ENCODE data around the gene JAM2. TPM values are rescaled to one million over a fixed set of nuclear protein-coding genes. Genes with fewer than 3 reads are reported as not detected.

JAM2 gene
- total RNA-seq, 1 donor from 2014 or later = 6.6 TPM

GRCh38 chr21:25660233-25660632 lies 21.2 kb downstream of the JAM2 start:
- Mint-ChIP-seq H3K9me3 (ENCODE audit: low read depth) (no peaks in the 10 kb centered on the region), H3K27ac (ENCODE audit: unreplicated experiment) (no peak overlapping the region), H3K4me3 (ENCODE audit: unreplicated experiment) (no peak overlapping the region), H3K27me3 (ENCODE audit: low read depth) (no peaks in the 10 kb centered on the region), H3K4me1 (ENCODE audit: low read depth) (no peaks in the 10 kb centered on the region), H3K36me3 (ENCODE audit: low read depth) (no peaks in the 10 kb centered on the region)
- DNase-seq (ENCODE audit: low spot score) = no peak
- no peak for TF ChIP-seq CTCF (IDR thresholded peaks at IDR 0.05)

- Mint-ChIP-seq H3K36me3 (ENCODE audit: low read depth) (no peaks in the 10 kb centered on the region), H3K4me3 (ENCODE audit: unreplicated experiment) (no peak overlapping the region), H3K27ac (ENCODE audit: unreplicated experiment) (no peak overlapping the region), H3K4me1 (ENCODE audit: low read depth) (no peaks in the 10 kb centered on the region), H3K9me3 (ENCODE audit: low read depth) (no peaks in the 10 kb centered on the region), H3K27me3 (ENCODE audit: low read depth) (peaks cover 9% of the 10 kb centered on the region)
- TF ChIP-seq CTCF (IDR thresholded peaks at IDR 0.05) = no peak
- DNase-seq (ENCODE audit: low spot score) = no peak
Observed at GRCh38 chr21:25664491-25664931, 25.5 kb downstream of the JAM2 start.

- Mint-ChIP-seq H3K9me3 (ENCODE audit: low read depth) (no peaks in the 10 kb centered on the region), H3K36me3 (ENCODE audit: low read depth) (no peaks in the 10 kb centered on the region), H3K4me1 (ENCODE audit: low read depth) (peaks cover 4% of the 10 kb centered on the region), H3K27ac (ENCODE audit: unreplicated experiment) (no peak overlapping the region), H3K4me3 (ENCODE audit: unreplicated experiment) (no peak overlapping the region), H3K27me3 (ENCODE audit: low read depth) (peaks cover 9% of the 10 kb centered on the region)
- no peak for DNase-seq (ENCODE audit: low spot score)
- no peak for TF ChIP-seq CTCF (IDR thresholded peaks at IDR 0.05)
Observed at GRCh38 chr21:25670726-25671125, 31.7 kb downstream of the JAM2 start.

GRCh38 chr21:25676451-25676850 lies 37.4 kb downstream of the JAM2 start:
- Mint-ChIP-seq H3K27me3 (ENCODE audit: low read depth) (peaks cover 5% of the 10 kb centered on the region), H3K4me3 (ENCODE audit: unreplicated experiment) (no peak overlapping the region), H3K4me1 (ENCODE audit: low read depth) (no peaks in the 10 kb centered on the region), H3K27ac (ENCODE audit: unreplicated experiment) (no peak overlapping the region), H3K9me3 (ENCODE audit: low read depth) (peaks cover 4% of the 10 kb centered on the region), H3K36me3 (ENCODE audit: low read depth) (peaks cover 4% of the 10 kb centered on the region)
- TF ChIP-seq CTCF (IDR thresholded peaks at IDR 0.05) = no peak
- DNase-seq (ENCODE audit: low spot score) = no peak

- no peak overlapping the region for H3K4me3 Mint-ChIP-seq (ENCODE audit: unreplicated experiment)
- no peak for TF ChIP-seq CTCF (IDR thresholded peaks at IDR 0.05)
- H3K4me1 Mint-ChIP-seq (ENCODE audit: low read depth) = no peaks in the 10 kb centered on the region
- no peak for DNase-seq (ENCODE audit: low spot score)
- H3K27me3 Mint-ChIP-seq (ENCODE audit: low read depth) = peaks cover 8% of the 10 kb centered on the region
- peaks cover 4% of the 10 kb centered on the region for H3K9me3 Mint-ChIP-seq (ENCODE audit: low read depth)
- H3K27ac Mint-ChIP-seq (ENCODE audit: unreplicated experiment) = no peak overlapping the region
- H3K36me3 Mint-ChIP-seq (ENCODE audit: low read depth) = peaks cover 4% of the 10 kb centered on the region
Observed at GRCh38 chr21:25682382-25682781, 43.3 kb downstream of the JAM2 start.

Measured in chondrocyte (in vitro differentiated cells).